ENCODE results near the gene NFE2L1. TPM values are rescaled to one million over a fixed set of nuclear protein-coding genes. Genes with fewer than 3 reads are reported as not detected.

Gene NFE2L1
- 114 to 133 TPM (median 123 TPM) in 5 replicates for total RNA-seq (2022; extraction: Qiagen RNA extraction)

GRCh38 chr17:48047741-48048383 lies at the start of gene NFE2L1:
TSS of gene NFE2L1 (plus strand) at chr17:48048359. CDS start at chr17:48051119, 2,760 bp downstream.

GRCh38 chr17:48037036-48037837 lies 10.9 kb upstream of the NFE2L1 start, which contains the start of gene COPZ2:
TSS of gene COPZ2 (minus strand) at chr17:48037797. CDS start at chr17:48037777, 20 bp downstream.

GRCh38 chr17:48101012-48101720 lies 53.0 kb downstream of the NFE2L1 start, which contains the start of gene CBX1:
TSS of gene CBX1 (minus strand) at chr17:48101478. CDS start at chr17:48077004, 24,474 bp downstream.

GRCh38 chr17:48107137-48108055 lies 59.2 kb downstream of the NFE2L1 start, which contains the start of gene SNX11:
TSS of gene SNX11 (plus strand) at chr17:48107766. CDS start at chr17:48112044, 4,278 bp downstream.

Other genes starting within 250 kb of the NFE2L1 start
- 12.2 to 17.8 TPM (median 15.8 TPM) in 5 replicates for gene OSBPL7, start 226.6 kb upstream of the NFE2L1 start, total RNA-seq (2022; extraction: Qiagen RNA extraction)
- gene MRPL10, start 216.8 kb upstream of the NFE2L1 start, total RNA-seq (2022; extraction: Qiagen RNA extraction) = 90.4 to 118 TPM (median 92.1 TPM) in 5 replicates
- 2.7 to 3.7 TPM (median 3.2 TPM) in 5 replicates for gene LRRC46, start 216.7 kb upstream of the NFE2L1 start, total RNA-seq (2022; extraction: Qiagen RNA extraction)
- 31.9 to 40.2 TPM (median 38.2 TPM) in 5 replicates for gene SCRN2, start 207.1 kb upstream of the NFE2L1 start, total RNA-seq (2022; extraction: Qiagen RNA extraction)
- gene SP6, start 197.2 kb upstream of the NFE2L1 start, total RNA-seq (2022; extraction: Qiagen RNA extraction) = 7.6 to 7.8 TPM (median 7.7 TPM) in 5 replicates
- 17.8 to 19.3 TPM (median 18.3 TPM) in 5 replicates for gene SP2, start 152.1 kb upstream of the NFE2L1 start, total RNA-seq (2022; extraction: Qiagen RNA extraction)
- gene PNPO, start 106.8 kb upstream of the NFE2L1 start, total RNA-seq (2022; extraction: Qiagen RNA extraction) = 24.0 to 27.5 TPM (median 24.5 TPM) in 5 replicates
- gene PRR15L, start 90.5 kb upstream of the NFE2L1 start, total RNA-seq (2022; extraction: Qiagen RNA extraction) = 3.1 to 3.9 TPM (median 3.5 TPM) in 5 replicates
- gene CDK5RAP3, start 77.2 kb upstream of the NFE2L1 start, total RNA-seq (2022; extraction: Qiagen RNA extraction) = 99.9 to 126 TPM (median 107 TPM) in 5 replicates
- 12.0 to 20.8 TPM (median 16.8 TPM) in 5 replicates for gene COPZ2, start 10.6 kb upstream of the NFE2L1 start, total RNA-seq (2022; extraction: Qiagen RNA extraction)
- 72.5 to 99.4 TPM (median 76.2 TPM) in 5 replicates for gene CBX1, start 53.1 kb downstream of the NFE2L1 start, total RNA-seq (2022; extraction: Qiagen RNA extraction)
- 26.6 to 30.3 TPM (median 27.1 TPM) in 5 replicates for gene SNX11, start 59.4 kb downstream of the NFE2L1 start, total RNA-seq (2022; extraction: Qiagen RNA extraction)